ENCODE data around the gene EPHB6.

The EPHB6 gene

DNA sequence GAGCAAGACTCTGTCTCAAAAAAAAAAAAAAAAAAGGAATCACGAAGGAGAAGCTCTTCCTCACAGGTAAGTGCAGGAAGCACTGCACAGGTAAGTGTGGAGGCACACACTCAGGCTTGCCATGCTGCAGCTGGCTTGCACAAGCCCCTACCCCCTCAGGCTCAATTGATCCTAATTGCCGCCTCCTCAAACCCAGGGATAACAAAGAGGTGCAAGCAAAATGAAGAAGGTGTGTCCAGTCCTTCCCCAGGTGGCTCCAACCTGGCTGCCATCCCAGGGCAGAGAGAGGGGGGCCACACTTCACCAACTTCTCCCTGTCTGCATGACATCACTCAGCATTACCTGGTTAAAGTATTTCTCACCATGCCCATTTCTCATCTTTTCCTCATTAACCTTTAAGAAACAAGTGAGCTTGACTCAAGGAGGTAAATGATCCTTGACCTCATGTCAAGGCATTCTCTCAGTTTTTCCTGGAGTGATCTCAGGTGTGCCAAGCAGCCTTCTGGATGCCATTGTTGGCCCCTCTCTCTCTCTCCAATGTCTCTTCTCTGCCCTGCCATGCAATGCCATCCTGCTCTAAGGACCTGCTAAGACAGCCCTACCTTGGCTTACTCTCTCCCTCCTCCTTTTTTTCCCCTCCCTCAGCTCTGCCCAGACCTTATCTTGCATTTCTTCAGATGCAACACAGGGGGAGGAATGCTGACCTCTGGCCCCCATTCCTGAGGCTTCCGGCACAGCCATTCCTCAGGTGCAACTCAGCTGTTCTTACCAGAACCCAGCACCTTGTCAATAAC is 43.7 kb downstream of the EPHB6 start:
- DNase-seq: no peak

DNA sequence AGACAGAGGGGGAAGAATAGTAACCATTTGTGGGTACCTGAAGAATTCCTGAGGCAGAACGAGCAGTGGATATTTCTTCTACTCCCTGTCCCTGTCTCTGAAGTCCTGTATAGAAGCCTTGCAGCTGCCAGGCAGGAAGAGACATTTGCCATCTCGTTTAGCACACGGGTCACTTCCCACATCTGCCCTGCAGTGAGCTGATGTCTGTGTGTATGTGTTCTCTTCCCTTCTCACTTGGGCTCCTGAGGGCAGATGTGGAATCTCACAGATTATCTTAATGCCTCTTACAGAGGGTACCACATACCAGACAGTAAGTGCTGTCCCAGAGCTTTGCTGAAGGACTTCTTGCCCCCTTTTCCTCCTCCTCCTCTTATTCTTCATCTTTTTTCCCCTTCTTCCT is 44.8 kb downstream of the EPHB6 start:
- no peak for DNase-seq

DNA sequence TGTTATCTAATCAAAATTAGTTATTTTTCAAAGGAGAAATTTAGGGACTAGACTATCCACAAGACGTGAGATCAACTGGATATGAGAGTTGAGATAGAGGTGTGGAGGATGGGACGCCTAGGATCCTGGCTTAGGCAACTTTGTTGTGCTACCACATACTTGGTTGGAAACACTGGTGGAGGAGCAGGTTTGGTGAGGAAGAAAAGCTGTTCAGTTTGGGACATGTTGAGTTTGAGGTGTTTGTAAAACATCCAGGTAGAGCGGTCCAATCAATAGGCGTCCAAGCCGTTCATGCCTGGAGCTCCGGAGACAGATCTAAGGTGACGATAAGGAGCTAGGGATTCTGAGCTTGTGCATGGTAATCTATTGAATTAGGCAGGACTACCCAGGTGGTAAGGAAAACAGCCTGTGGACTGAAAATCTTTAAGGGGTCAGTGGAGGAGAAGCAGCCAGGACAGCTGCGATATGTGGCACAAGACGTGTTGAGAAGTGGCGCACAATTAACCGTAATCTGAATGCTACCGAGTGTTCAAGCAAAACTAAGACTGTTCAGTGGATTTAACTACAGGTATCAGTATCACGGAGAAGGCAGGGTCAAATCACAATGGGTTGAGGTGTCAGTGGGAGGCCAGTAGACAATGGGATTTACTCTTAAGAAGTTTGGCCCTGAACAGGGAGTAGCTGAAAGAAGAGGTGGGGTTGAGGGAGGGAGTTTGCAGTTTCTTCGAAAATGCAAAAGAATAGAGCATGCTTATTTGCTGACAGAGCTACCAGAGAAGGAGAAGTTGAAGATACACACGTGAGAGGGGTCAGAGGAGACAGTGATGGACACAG is 46.8 kb downstream of the EPHB6 start:
- DNase-seq: no peak

DNA sequence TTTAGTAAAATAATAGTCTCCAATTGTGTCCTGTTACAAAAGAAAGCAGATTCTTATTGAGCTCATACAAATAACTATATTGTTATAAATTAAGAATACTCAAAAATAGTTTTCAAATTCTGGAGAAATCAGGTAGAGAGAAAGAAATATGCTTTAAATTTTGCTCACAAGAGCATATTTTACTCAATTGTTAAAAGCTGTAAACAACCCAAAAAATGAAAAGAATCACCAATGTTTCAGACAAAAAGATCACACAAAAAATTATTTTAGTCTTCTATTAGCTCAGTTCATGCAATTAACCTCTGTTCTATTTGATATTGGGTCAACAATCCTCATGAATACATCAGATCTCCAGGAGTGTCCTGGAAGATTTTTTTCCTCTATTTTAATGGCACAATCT is 49.3 kb downstream of the EPHB6 start:
- DNase-seq: no peak

DNA sequence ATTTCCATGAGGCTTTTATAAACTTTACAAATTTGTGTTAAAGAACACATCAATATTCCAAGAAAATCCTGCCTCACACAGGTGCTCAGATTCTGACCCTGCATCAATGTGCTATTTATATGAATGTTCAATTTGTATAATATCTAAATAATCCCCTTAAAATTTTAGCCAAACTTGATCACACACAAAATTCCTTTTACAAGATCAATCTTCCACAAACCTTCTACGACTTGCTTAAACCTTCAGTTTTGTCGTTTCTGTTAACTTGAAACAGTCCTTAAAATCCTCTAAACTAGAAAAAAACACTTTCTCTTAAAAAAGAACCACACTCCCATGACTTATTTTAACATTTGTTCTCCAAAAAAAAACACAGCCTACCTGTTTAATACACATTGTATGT is 50.9 kb downstream of the EPHB6 start:
- DNase-seq: no peak

DNA sequence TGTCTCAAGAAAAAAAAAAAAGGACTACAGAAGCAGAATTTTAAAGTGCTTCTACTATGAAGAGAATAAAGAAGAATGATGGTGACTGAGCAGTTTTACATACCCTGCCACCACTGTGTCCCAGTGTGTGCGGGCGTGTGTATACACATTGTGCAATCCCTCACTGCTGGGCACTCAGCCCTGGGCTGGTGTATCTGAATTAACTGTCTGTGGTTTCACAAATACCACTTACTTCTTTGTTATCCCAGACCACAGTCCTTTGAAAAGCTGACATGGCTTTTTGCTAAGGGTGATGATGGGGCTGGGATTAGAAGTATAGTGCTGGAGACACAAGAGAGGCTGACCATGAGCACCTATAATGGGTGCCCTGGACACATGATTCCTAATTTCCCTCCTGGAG is 51.8 kb downstream of the EPHB6 start:
- no peak for DNase-seq

DNA sequence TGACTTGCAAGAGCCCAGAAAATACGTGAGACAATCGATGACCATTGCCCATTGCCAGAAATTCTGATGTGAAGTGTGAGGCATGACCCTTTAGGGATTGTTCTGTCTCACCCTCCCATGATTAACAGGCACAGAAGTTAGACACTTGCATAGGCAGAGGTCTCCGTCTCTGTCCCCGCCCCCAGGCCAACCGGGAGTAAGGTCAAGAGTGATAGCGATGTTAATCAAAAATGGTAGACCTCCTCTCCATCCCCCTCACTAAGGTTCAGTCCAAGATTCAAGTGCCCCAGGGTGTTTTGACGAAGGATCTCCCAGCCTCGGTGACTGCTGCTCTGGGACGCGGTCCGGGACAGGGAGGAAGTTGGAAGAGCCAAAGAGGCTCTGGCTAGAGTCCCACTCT is 53.4 kb downstream of the EPHB6 start:
- DNase-seq: no peak

DNA sequence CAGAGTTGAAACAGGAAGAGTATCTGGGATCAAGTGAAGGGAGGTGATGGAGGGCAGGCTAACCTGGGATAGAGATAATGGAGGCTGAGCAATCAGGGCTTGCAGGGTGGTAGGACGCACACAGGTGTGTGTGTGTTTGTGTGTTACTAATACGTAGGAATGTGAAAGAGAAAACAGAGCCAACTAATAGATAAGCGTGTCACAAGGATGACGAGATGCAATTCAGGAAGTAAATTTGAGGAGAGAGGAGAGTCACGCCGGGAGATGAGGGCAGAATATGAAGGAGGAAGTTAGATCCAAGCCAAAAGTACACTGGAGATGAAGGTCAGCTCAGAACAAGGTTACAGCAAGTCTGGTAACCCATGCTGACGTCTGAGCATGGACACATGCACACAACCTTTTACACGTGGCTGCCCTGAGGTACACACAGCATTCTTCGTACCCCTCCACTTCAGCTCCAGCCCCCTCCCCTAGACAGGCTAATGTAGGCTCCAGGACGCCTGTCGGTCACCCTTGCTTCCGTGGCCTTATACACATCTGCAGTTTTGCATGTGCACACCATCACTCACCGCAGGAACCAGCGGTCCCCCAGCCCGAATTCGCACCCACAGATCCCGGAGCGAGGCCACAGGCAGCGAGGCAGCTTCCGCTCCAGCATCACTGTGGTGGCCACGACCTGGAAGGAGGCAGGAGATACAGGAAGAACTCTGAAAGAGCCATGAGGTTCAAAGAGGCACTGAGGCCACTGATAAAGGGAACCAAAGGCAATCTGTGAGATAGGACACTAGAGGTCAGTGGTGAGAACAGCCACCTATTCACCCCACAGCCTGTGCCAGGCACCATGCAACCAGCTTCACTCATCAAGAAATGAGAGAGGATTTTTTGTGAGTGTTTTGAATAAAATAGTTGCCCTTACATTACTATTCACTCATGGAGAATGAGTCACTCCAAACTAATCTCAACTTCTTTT is 54.3 kb downstream of the EPHB6 start:
- DNase-seq: no peak

DNA sequence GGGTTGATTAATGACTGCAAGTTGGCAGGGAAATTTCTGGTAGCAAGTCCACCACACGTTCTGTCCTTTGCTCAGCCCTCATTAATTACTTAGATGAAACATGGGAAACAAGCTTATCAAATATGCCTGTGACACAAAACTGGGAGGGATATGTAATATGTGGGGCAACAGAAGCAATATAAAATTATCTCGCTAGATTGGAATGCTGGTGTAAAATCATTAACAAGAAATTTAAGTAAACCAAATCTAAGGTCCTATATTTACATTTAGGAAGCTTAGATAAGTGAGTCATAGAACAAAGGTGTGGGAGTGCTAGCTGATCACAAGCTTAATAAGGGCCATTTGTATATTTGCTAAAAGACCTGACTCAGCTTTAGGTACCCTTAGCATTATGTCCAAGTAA is 55.2 kb downstream of the EPHB6 start:
- no peak for DNase-seq

- no peak for DNase-seq
Measured at GRCh38 chr7:142910481-142910880, 55.6 kb downstream of the EPHB6 start.

DNA sequence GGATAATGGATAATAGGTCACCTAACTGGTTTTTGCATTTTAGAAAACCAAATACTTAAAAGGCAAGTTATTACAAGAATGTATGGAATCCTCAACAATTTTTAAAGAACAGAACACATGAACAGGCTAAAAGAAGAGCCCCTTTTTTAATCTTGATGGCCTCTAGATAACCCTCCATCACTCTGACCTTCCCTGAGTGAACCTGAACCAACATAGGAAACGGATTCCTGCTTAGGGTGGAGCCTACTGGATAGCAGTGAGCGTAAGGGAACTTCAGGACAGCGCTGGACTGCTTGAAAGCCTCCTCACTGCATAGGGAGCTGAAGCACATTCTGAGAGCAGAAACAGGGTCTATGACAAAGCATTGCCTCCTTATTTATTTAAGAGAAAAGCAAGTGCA is 58.2 kb downstream of the EPHB6 start:
- DNase-seq: no peak

- DNase-seq: no peak
Measured at GRCh38 chr7:142913566-142913965, 58.7 kb downstream of the EPHB6 start.

DNA sequence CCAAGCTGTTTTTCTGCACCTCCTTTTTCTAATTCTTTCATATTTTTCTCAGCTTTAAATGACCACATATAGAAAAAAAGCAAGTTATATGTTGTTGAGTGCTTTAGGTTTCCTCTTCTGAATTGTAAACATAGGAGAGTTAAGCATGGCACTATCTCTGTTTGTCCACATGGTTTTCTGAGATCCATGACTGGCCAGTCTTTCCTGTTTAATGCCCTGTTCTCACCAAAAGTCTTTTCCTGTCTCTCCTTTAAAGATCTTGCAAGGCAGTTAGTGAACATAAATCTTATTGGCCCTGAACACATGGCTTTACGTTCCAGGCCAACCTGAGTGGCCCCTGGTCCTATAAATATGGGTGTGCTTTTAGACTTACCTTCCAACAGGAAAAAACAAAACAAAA is 59.2 kb downstream of the EPHB6 start:
- DNase-seq: no peak

- no peak for DNase-seq
Measured at GRCh38 chr7:142915315-142915714, 60.4 kb downstream of the EPHB6 start.

DNA sequence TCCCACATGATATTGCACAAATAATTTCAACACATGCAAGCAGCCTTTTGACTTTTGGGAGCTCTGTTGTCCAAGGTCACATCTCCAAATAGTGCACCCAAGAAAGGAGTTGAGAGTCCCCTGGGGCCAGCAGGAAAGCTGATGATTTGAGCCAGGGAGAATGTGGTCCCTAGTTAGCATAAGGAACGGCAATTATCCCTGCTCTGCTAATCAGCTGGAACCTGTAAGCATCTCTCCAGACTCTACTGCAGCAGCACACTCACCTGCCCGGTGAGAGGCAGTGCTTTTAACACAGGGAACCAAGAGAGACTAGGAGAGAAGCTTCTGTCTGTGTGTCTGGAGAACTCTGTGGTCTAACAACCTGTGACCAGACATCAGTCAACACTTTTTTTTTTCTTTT is 61.6 kb downstream of the EPHB6 start:
- no peak for DNase-seq

DNA sequence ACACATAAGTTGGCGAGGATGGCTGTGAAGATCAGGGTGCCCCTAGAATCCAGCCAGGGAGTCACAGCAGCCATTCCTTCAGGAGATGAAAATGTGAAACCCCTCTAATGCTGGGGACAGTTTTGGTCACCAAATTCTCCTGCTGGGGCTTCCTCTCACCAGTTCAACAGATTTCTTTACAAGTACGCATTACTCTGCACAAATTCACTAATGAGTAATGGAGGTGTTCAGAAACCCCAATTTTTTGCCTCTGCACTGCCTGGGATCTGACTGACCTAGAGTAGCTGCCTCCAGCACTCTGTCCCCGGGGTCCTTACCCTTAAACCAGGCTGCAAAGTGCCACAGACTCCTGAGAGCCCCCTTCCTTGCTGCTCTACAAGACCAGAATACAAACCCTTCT is 62.6 kb downstream of the EPHB6 start:
- DNase-seq: no peak

DNA sequence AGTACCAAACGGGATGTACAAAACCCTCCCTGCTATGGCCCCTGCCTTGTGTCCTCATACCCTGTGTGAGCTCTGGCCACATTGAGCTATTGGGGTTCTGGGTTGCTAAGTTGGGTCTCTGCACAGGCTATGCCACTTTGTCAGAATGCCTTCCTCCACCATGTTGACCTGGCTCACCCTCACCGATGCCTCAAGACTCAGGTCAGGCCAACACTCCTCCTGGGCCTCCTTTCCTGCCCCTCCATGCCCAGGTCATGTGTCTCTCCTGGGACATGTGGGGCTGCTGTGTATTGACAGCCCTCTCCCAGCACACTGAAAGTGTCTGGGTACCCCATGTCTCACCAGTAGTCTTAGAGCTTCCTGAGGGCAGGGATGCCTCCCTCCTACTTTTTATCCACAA is 64.0 kb downstream of the EPHB6 start:
- no peak for DNase-seq

GRCh38 chr7:142919656-142920055 is 64.8 kb downstream of the EPHB6 start:
- no peak for DNase-seq
